Neural progenitor cell (in vitro differentiated cells): ENCODE results near the gene ARPC3.

ENCODE experiments used
- CTCF ChIP-seq: fragments of 200-600 bp; sonication (generic); IDR thresholded peaks from 2 replicates; pipeline ENCODE4 v1.5.1; 2017; ENCODE audit warnings: antibody characterized with exemption, mild to moderate bottlenecking
- EZH2 ChIP-seq: fragments of 200-600 bp; sonication (generic); IDR thresholded peaks from 2 replicates; pipeline ENCODE4 v1.6.1; 2017; ENCODE audit warnings: antibody characterized with exemption, mild to moderate bottlenecking, moderate library complexity
- EZH2phosphoT487 ChIP-seq: fragments of 200-600 bp; sonication (generic); IDR thresholded peaks from 2 replicates; pipeline ENCODE4 v1.6.1; 2017; ENCODE audit warnings: antibody characterized with exemption

GRCh38 chr12:110467847-110468213 lies 17.7 kb upstream of the ARPC3 start:
- TF ChIP-seq CTCF (no peak), EZH2phosphoT487 (no peak), EZH2 (no peak)
